CD1c-positive myeloid dendritic cell (primary cell): ENCODE results near the gene ZMYND8.
A peak's percentile ranks its signal among the peaks of the same experiment; 100 is the strongest.
"Not testable (repeated sequence)": the region's sequence is repeated elsewhere in the genome, so short reads cannot be mapped to it uniquely, and the experiment has no call there.

Source experiments
- DNase-seq: peaks from one replicate; pipeline ENCODE4 v3.0.0-alpha.2; 2016; ENCODE audit errors: extremely low spot score

ZMYND8 gene

DNA sequence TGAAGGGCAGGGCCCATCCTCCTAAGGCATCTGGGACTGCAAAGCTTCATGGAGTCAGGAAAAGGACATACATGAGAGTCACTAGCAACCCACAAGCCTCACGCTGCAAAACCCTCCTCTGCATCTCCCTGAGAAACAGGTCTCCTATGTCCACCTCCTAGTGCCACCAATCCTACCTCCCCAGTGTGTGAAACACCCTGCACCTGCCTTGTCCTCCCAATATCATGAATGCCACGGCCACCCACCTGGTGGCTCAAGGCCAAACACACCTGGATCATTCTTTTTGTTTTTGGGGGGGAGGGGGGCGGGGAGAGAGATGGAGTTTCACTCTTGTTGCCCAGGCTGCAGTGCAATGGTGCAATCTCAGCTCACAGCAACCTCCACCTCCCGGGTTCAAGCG lies 90.5 kb downstream of the ZMYND8 start:
- DNase-seq, result no peak

DNA sequence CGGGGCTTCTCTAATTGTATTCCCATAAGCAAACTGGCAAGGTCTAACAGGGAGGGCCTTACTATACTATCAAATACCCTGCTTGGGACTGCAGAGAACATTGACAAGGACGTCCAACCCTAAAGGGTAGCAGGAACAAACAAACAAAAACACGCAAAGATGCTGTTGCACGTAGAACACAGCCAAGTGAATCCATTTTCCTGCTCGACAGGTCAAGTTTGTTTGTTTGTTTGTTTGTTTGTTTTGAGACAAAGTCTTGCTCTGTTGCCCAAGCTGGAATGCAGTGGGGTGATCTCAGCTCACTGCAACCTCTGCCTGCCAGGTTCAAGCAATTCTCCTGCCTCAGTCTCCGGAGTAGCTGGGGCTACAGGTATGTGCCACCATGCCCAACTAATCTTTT lies 91.3 kb downstream of the ZMYND8 start:
- no peak for DNase-seq

DNA sequence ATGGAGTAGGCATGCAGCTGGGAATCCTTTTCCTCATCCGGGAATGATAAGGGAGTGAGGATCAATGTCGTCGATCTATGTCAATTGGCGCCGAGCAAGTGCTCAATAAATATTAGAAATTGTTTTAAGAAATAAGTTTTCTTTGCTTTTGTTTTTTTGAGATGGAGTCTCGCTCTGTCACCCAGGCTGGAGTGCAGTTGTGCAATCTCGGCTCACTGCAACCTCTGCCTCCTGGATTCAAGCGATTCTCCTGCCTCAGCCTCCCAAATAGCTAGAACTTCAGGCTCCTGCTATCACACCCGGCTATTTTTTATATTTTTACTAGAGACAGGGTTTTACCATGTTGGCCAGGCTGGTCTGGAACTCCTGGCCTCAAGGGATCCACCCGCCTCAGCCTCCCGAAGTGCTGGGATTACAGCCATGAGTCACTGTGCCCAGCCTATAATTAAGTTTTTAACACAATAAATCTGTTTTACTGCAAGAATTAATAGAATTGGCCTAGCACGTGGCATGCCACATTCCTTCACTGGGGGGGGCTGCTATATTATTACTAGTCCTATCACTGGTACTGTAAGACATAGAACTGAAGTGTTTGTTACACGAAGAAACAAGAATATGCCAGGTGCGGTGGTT lies 92.2 kb downstream of the ZMYND8 start:
- not testable (repeated sequence) for DNase-seq

DNA sequence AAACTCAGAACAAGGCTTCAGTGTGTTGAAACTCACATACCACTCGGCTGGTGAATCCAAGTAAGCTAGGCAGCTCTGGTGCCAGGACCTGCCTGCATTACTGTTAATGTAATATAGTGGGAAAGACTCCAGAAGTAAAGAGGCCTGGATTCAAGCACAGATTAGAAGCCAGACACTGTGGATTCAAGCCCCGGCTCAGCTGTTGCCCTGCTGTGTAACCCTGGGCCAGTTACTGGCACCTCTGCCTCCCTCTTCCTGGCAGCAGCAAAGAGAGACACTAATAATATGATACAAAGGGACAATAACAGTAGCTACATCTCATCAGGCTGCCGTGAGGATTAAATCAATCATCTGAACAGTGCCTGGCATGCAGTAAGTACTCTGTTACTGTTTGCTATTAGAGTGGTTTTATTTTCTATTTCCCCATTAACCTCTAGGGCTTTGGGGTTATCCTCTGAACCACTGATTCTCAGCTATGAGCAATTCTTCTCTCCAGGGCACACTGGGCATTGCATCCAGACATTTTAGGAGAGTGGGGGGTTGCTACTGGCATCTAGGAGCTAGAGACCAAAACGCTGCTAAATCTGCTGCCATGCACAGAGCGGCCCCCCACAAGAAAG lies 92.9 kb downstream of the ZMYND8 start:
- no peak for DNase-seq

DNA sequence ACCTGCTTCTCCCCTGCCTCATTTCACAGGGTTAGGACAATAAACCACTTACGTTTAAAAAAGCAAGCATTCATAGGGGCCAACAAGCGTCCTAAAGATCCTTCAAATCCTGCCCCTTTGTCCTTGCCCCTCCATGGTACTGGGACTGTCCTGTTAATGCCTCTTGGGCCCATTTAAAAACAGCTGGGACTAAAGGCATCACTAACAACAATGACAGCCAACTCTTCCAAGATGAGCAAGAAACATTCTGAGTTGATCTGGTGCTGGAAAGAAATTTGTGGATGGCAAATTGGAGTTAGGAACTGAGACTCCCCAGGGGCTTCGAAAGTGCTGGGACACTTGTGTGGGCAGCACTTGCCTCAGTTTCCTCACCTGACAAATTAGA lies 93.4 kb downstream of the ZMYND8 start:
- DNase-seq, result no peak

DNA sequence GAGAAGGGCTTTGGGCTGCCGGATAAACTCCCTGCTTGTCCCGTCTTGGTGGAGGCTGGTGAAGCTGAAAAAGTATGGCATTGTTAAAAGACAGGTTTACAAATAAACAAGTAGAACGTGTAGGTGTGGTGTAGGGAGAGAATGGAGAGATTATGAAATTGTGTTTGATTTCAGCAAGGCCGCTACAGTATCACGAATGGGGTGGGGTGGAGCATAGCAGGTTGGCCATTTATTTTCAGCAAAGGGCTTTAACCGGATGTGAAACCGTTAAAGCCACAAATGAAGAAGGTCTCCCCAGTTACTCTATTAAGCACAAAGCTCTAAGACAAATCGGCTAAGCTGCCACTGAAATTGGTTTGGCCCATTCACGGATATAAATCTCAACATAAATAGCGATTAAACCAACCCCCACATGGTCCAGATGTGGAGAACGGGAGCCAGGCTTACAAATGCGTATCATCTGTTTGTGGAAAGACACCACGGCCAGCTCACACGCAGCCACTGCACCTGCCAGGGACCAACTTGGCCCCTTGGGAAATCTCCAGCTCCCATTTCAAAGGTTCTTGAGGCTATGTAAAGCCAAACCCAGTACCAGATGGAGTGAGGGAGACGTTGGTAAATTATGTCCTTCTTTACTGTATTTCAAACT lies 94.0 kb downstream of the ZMYND8 start:
- peak; percentile 18 for DNase-seq

DNA sequence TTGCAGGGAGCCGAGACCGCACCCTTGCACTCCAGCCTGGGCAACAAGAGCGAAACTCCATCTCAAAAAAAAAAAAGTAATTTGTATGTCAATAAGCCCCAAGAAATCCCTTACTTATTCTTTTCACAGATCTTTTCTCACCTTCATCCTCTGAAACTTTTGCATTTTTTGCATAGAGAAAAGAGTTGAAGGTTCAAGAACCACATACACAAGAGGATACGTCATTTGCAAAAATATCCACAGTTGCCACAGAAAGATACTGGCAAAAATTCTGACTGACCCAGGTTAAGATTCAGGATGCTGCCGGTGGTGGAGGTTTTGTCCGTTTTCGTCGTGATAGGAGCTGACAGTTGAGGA lies 94.5 kb downstream of the ZMYND8 start:
- no peak for DNase-seq

DNA sequence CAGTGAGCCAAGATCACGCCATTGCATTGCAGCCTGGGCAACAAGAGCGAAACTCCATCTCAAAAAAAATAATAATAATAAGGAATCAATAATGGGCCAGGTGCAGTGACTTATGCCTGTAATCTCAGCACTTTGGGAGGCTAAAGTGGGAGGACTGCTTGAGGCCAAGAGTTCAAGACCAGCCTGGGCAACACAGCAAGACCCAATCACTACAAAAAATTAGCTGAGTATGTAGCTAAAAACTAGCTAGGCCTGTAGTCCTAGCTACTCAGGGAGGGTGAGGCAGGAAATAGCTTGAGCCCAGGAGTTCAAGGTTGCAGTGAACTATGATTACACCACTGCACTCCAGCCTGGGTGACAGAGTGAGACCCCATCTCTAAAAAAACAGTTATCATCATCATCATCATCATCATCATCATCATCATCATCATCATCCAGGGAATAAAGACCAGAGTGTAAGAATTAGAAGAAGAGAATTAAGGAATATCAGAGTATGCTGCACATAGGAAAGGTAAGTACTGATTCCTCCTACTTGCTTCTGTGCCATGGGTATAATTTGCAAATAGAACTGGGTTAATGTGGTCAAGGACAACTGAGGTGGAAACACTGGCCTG lies 95.2 kb downstream of the ZMYND8 start:
- not testable (repeated sequence) for DNase-seq

DNA sequence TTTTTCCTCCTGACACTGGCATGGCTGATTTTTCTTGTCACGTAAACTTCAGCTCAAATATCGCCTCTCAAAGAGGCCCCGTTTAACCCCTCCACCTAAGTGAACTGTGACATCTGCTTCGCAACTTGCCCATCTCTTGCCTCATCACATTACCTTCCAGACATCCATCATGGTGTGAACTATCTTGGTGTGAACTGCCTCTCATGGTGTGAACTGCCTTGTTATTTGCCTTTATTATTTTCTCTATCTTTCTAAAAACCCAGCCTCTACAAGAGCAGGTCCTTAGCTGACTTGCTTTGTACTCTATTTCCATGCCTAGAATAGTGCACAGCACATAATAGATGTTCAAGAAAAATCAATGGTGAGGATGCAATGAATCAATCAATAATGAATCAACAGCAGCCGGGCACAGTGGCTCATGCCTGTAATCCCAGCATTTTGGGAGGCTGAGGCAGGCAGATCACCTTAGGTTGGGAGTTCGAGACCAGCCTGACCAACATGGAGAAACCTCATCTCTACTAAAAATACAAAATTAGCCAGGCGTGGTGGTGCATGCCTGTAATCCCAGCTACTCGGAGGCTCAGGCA lies 95.9 kb downstream of the ZMYND8 start:
- DNase-seq, result not testable (repeated sequence)

DNA sequence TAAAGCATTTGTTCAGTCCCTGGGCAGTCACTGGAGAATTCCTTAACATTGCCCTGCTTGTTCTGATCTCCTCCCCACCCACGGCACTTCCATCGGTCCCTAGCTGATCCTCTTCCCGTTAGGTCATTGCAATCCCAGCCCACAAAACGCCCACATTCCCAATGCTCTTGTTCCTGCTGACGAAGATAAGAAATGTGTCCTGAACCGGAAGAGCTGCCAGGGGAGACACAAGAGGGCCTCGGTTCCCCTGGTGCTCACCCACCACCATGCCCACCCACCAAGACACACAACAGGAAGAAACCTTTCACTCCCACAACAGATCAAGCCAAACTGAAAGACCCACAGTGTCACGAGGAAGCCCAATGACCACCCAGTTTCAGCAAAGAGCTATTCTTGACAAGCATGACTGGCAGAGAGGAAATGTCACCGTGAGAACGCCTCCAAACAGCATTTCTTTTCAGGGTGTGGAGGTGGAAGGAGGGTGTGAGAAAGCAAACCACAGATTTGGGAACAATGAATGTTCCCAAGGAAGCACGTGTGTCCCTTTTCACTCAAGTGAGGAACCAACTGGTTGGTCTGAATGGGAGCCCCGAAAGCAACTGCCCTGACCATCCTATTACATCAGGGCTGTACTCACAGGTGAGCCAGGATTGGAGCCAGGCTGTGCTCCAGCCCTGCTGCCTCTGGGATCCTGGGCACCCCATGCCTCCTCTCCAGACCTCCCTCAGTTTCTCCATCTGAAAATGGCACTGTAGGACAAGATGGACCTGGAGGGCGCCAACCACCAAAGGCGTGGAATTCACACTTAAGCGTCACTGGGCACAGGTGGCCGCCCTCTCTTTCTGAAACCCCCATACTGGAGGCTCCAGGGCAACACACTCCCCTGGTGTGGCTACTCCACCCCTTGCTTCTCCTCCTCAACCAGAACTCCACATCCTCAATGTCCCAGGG lies 97.5 kb downstream of the ZMYND8 start:
- DNase-seq, result peak; percentile 84

DNA sequence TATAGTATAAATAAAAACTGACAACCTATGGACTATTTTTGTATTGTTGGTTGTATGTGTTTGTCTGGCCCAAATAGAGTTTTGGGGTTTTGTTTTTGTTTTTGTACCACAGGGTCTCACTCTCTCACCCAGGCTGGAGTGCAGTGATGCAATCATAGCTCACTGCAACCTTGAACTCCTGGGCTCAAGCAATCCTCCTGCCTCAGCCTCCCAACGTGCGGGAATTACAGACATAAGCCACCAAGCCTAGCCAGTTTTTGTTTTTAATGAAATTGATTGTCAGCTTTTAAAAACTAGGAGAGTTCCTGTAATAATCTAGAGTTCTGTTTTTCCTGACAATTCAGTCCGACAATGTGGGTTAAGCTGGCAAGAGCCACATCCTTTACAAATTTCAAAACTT lies 98.7 kb downstream of the ZMYND8 start:
- no peak for DNase-seq

DNA sequence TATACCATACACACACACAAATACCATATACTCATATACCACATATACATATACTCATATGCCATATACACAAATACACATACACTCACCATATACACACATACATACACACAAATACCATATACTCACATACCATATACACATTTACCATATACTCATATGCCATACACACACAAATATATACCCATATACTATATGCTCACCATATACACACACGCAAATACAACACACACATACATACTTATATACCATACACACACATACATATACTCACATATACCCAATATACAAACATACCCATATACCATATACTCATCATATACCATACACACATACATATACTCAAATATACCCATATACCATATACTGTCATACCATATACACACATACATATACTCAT lies 99.2 kb downstream of the ZMYND8 start:
- no peak for DNase-seq

DNA sequence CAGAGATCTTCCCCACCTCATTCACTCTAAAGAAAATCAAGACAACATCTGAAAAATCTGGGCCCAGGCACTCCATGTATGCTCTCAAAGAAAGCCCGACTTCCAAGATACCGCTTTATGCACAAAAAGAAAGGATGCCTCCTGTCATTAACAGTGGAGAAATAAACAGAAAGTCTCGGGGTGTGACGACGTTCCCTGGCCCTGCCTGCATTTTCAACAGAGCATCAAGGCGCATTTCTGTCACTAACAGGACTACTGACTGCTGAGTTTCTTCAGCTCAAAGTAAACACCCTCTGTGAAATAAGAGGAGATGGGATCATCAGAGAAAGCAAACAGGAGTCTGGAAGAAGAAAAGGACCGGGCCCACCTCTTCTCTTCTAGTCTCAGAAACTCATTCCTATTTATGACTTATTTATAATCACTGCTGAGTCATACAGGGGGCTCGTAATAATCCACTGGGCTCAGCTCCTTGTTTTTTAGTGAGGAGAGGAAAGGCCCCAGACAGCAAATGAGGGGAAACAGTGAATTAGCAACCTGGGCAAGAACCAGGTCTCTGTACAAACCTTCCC lies 99.7 kb downstream of the ZMYND8 start:
- no peak for DNase-seq

DNA sequence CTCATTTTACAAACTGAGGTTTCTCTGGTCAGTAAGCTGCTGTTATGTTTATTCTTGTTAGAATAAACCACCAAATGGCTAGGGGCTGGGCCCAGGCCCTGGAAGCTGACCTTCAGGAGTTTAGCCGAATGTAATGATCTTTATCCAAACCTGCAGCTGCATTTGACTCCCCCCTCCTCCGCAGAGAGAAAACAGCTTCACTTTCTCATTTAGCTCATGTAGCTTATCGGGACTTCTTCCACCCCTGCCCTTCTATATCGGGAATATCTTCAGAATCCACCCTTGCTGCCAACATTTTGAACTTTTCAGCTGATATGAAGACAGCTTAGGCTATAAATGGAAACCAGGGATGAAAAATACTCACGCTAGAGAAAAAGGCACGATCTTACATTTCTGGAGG lies 102.6 kb downstream of the ZMYND8 start:
- DNase-seq, result no peak

DNA sequence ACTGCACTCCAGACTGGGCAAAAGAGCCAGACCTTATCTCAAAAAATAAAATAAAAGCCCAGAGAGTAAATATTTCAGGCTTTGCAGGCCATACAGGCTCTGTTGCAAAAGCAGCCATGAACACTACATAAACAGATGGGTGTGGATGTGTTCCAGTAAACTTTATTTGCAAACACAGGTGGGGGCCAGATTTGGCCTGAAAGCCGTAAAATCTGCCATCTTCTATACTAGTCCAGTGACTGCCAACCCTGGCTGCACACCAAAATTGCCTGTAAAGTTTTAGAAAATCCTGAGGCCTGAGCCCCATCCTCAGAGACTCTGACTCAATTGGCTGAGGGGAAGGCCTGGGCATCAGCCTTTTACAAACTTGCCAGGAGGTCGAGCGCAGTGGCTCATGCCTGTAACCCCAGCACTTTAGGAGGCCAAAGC lies 103.6 kb downstream of the ZMYND8 start:
- no peak for DNase-seq

DNA sequence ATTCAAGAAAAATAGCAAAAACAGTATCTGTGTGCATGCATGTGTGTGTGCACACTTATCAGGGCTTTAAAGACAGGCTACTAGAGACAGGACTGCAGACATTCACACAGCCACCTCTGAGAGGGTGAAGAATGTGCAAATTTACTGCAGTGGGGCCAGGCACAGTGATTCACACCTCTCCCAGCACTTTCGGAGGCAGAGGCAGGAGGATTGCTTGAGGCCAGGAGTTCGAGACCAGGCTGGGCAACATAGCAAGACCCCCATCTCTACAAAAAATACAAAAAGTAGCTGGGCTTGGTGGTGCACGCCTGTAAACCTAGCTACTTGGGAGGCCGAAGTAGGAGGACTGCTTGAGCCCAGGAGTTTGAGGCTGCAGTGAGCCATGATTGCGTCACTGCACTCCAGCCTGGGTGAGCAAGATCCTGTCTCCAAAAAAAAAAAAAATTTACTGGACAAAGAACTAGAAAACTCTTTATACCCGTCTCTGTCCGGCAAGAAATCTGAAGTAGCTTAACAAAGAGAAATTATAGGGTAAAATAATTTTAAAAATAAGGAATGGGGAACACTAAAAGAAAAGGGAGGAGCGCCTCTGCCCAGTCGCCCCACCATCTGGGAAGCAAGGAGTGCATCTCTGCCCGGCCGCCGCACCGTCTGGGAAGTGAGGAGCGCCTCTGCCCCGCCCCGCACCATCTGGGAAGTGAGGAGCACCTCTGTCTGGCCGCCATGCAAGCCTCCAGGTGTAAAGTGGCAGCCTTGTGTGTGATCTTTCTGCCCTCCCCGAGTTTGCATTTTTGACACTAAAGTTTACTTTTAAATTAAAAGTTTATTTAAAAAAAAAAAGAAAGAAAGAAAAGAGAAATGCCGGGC lies 105.1 kb downstream of the ZMYND8 start:
- no peak for DNase-seq

DNA sequence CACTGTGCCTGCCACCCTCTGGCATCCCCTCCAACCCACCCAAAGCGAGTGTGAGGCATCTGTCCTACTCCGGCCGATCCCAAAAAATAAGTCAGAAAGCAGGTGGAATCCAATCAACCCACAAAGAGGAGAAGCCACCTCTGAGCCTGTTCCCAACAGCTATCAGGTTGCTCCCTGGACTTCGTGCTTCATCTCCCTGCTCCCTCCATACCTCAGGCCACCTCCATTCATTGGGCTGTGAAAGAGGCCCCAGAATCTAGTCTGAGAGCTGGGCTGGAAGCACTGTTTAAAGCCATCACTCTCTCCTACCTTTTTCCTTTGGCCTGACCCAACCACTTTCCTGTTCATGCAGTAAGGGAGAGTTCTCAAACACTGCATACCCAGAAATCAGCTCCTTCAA lies 106.1 kb downstream of the ZMYND8 start:
- no peak for DNase-seq

DNA sequence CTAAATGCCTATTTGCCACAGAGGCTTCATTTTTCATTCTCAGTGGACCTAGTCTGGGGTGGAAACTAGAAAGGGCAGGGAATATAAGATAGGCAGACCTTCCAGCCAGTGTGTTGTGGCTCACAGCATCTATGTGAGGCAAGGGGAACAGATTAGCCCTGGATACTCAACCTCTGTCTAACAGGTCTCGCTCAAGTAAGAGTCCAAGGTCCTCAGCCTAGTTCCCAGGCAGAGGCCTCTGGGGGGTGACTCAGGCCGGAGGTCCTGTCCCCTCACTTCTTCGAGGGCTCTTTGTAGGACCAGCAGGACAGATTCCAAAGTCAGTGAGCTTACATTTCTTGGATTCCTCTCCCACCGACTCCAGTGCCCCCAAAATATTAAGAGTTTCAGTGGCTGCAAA lies 106.6 kb downstream of the ZMYND8 start:
- no peak for DNase-seq

DNA sequence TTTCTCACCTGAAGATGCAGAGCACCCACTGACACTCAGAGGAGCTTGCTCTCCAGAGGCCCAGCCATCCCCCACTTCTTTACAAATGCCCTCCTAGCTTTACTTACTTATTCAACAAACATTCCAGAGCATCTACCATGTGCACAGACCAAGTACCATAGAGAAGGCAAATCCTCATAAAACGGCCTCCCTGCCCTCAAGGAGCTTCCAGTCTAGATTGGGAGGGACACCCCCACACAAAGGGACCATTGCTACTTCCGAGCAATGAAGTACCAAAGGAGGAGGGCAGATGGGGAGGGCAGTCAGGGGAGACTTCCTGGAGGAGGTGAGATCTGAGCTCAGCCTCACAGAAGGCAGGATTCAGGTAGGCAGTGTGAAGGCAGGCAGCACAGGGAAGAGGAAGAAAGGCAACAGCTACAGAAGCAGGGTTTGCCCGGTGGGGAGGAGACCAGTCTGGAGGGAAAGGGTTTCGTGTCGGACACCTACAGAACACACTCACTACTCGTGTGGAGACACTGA lies 108.0 kb downstream of the ZMYND8 start:
- DNase-seq, result no peak

DNA sequence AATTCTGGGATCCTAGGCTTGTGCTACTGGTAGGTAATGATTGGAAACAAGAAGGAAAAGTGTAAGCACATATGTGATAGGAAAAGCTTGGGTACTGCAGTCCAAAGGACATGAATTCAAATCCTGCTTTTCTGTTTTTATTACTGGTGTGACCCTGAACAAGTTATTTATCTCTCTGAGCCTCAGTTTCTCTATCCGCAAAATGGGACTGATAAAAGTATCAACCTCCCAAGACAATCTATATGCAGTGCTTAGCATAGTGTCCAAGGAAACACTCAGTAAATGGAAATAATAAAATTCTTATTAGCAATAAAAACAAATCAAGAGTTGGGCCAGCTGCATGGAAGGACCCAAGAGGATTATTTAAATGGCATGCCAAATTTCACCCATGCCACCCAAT lies 108.5 kb downstream of the ZMYND8 start:
- DNase-seq, result no peak
